ENCODE measurements around the gene KCND2.
"Not testable (repeated sequence)": the region's sequence is repeated elsewhere in the genome, so short reads cannot be mapped to it uniquely, and the experiment has no call there.

Gene KCND2

DNA sequence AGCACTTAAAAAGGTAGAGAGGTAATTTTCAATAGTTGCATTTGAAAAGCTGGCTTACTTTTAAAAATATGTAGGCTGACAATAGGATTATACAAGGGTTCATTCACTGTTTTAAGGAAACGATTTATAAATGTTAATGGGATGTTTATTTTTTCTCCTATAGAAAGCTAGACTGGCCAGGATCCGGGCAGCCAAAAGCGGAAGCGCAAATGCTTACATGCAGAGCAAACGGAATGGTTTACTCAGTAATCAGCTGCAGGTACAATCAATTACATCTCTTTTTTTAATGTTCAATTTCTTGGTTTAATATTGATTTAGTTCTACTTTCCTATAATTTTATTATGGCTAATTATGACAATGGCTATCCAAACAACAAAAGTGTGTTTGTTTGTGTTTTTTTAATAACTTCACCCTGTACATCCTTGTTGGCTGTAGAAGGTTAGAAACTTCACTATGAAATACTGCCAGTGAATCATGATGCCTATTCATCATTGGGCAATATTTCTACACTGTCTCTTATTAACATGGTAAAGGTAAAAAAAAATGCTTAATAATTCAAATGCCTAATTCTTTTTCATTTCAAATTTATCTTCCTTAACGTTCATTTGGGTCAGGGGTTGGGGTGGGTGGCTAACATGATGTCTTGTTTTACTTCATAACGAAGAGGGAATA lies 468.5 kb downstream of the KCND2 start:
- H3K27ac ChIP-seq (ENCODE audit: low read depth, low read length), result no peak overlapping the region
- no peak overlapping the region for H3K9ac ChIP-seq (ENCODE audit: low read length in 5 of 5)
- no peak overlapping the region for H3K4me3 ChIP-seq (ENCODE audit: low read depth in 1 of 5, low read length in 5 of 5)
- no peaks in the 10 kb centered on the region for H3K9me3 ChIP-seq (ENCODE audit: control insufficient read depth in 5 of 5, low read length in 5 of 5)
- H3K27me3 ChIP-seq (ENCODE audit: control insufficient read depth in 5 of 5, insufficient read depth in 4 of 5, low read length in 5 of 5), result no peaks in the 10 kb centered on the region
- H3K4me1 ChIP-seq (ENCODE audit: control insufficient read depth in 5 of 5, insufficient read depth in 5 of 5, low read length in 5 of 5), result peaks cover 0 to 9% (median 0%) of the 10 kb centered on the region in 5 donors
- H3K36me3 ChIP-seq (ENCODE audit: control insufficient read depth in 5 of 5, insufficient read depth in 5 of 5, low read length in 5 of 5), result peaks cover 0 to 5% (median 0%) of the 10 kb centered on the region in 5 donors

- Histone ChIP-seq H3K4me3 (ENCODE audit: low read depth in 1 of 5, low read length in 5 of 5) (no peak overlapping the region), H3K27me3 (ENCODE audit: control insufficient read depth in 5 of 5, insufficient read depth in 4 of 5, low read length in 5 of 5) (no peaks in the 10 kb centered on the region), H3K27ac (ENCODE audit: low read depth, low read length) (no peak overlapping the region), H3K9me3 (ENCODE audit: control insufficient read depth in 5 of 5, low read length in 5 of 5) (no peaks in the 10 kb centered on the region), H3K4me1 (ENCODE audit: control insufficient read depth in 5 of 5, insufficient read depth in 5 of 5, low read length in 5 of 5) (peaks cover 0 to 9% (median 0%) of the 10 kb centered on the region in 5 donors), H3K9ac (ENCODE audit: low read length in 5 of 5) (no peak overlapping the region), H3K36me3 (ENCODE audit: control insufficient read depth in 5 of 5, insufficient read depth in 5 of 5, low read length in 5 of 5) (peaks cover 0 to 5% (median 0%) of the 10 kb centered on the region in 5 donors)
These were observed 469.4 kb downstream of the KCND2 start for GRCh38 chr7:120742372-120742771.

GRCh38 chr7:120743128-120743527 lies 470.2 kb downstream of the KCND2 start:
- no peak overlapping the region for H3K9ac ChIP-seq (ENCODE audit: low read length in 5 of 5)
- H3K4me3 ChIP-seq (ENCODE audit: low read depth in 1 of 5, low read length in 5 of 5), result no peak overlapping the region
- peaks cover 0 to 5% (median 0%) of the 10 kb centered on the region in 5 donors for H3K36me3 ChIP-seq (ENCODE audit: control insufficient read depth in 5 of 5, insufficient read depth in 5 of 5, low read length in 5 of 5)
- H3K4me1 ChIP-seq (ENCODE audit: control insufficient read depth in 5 of 5, insufficient read depth in 5 of 5, low read length in 5 of 5), result peaks cover 0 to 9% (median 0%) of the 10 kb centered on the region in 5 donors
- H3K9me3 ChIP-seq (ENCODE audit: control insufficient read depth in 5 of 5, low read length in 5 of 5), result no peaks in the 10 kb centered on the region
- no peaks in the 10 kb centered on the region for H3K27me3 ChIP-seq (ENCODE audit: control insufficient read depth in 5 of 5, insufficient read depth in 4 of 5, low read length in 5 of 5)
- H3K27ac ChIP-seq (ENCODE audit: low read depth, low read length), result no peak overlapping the region

- H3K27me3 ChIP-seq (ENCODE audit: control insufficient read depth in 5 of 5, insufficient read depth in 4 of 5, low read length in 5 of 5), result no peaks in the 10 kb centered on the region
- no peak overlapping the region for H3K4me3 ChIP-seq (ENCODE audit: low read depth in 1 of 5, low read length in 5 of 5)
- no peak overlapping the region for H3K27ac ChIP-seq (ENCODE audit: low read depth, low read length)
- no peaks in the 10 kb centered on the region for H3K9me3 ChIP-seq (ENCODE audit: control insufficient read depth in 5 of 5, low read length in 5 of 5)
- H3K4me1 ChIP-seq (ENCODE audit: control insufficient read depth in 5 of 5, insufficient read depth in 5 of 5, low read length in 5 of 5), result no peaks in the 10 kb centered on the region
- no peaks in the 10 kb centered on the region for H3K36me3 ChIP-seq (ENCODE audit: control insufficient read depth in 5 of 5, insufficient read depth in 5 of 5, low read length in 5 of 5)
- H3K9ac ChIP-seq (ENCODE audit: low read length in 5 of 5), result no peak overlapping the region
These were observed 487.1 kb downstream of the KCND2 start for GRCh38 chr7:120760050-120760449.

GRCh38 chr7:120760851-120761250 lies 487.9 kb downstream of the KCND2 start:
- H3K27me3 ChIP-seq (ENCODE audit: control insufficient read depth in 5 of 5, insufficient read depth in 4 of 5, low read length in 5 of 5), result no peaks in the 10 kb centered on the region
- H3K4me3 ChIP-seq (ENCODE audit: low read depth in 1 of 5, low read length in 5 of 5), result no peak overlapping the region
- H3K9me3 ChIP-seq (ENCODE audit: control insufficient read depth in 5 of 5, low read length in 5 of 5), result no peaks in the 10 kb centered on the region
- no peak overlapping the region for H3K27ac ChIP-seq (ENCODE audit: low read depth, low read length)
- no peaks in the 10 kb centered on the region for H3K4me1 ChIP-seq (ENCODE audit: control insufficient read depth in 5 of 5, insufficient read depth in 5 of 5, low read length in 5 of 5)
- H3K36me3 ChIP-seq (ENCODE audit: control insufficient read depth in 5 of 5, insufficient read depth in 5 of 5, low read length in 5 of 5), result no peaks in the 10 kb centered on the region
- H3K9ac ChIP-seq (ENCODE audit: low read length in 5 of 5), result no peak overlapping the region

DNA sequence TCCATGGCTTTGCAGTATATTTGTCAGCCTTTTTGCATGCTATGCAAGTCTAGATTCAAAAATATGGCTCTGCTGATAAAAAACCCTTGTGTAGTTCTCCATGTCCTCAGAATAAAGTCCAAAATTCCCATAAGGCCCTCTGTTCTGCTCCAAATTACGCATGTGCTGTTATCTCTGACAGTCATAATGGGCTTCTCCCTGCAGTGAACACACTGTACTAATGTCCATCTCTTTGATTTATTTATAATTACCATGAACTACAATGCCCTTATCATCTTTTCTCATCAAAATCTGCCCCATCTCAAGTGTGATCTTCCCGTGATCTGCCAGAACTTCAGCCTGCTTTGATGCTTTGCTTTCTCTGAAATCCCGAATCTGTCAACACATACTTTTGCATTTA lies 497.2 kb downstream of the KCND2 start:
- H3K4me3 ChIP-seq (ENCODE audit: low read depth in 1 of 5, low read length in 5 of 5), result no peak overlapping the region
- no peak overlapping the region for H3K27ac ChIP-seq (ENCODE audit: low read depth, low read length)
- no peaks in the 10 kb centered on the region for H3K9me3 ChIP-seq (ENCODE audit: control insufficient read depth in 5 of 5, low read length in 5 of 5)
- H3K36me3 ChIP-seq (ENCODE audit: control insufficient read depth in 5 of 5, insufficient read depth in 5 of 5, low read length in 5 of 5), result no peaks in the 10 kb centered on the region
- no peaks in the 10 kb centered on the region for H3K4me1 ChIP-seq (ENCODE audit: control insufficient read depth in 5 of 5, insufficient read depth in 5 of 5, low read length in 5 of 5)
- no peaks in the 10 kb centered on the region for H3K27me3 ChIP-seq (ENCODE audit: control insufficient read depth in 5 of 5, insufficient read depth in 4 of 5, low read length in 5 of 5)
- no peak overlapping the region for H3K9ac ChIP-seq (ENCODE audit: low read length in 5 of 5)

GRCh38 chr7:120774481-120774880 lies 501.5 kb downstream of the KCND2 start:
- no peak overlapping the region for H3K4me3 ChIP-seq (ENCODE audit: low read depth in 1 of 5, low read length in 5 of 5)
- no peaks in the 10 kb centered on the region for H3K27me3 ChIP-seq (ENCODE audit: control insufficient read depth in 5 of 5, insufficient read depth in 4 of 5, low read length in 5 of 5)
- no peaks in the 10 kb centered on the region for H3K36me3 ChIP-seq (ENCODE audit: control insufficient read depth in 5 of 5, insufficient read depth in 5 of 5, low read length in 5 of 5)
- no peaks in the 10 kb centered on the region for H3K4me1 ChIP-seq (ENCODE audit: control insufficient read depth in 5 of 5, insufficient read depth in 5 of 5, low read length in 5 of 5)
- H3K27ac ChIP-seq (ENCODE audit: low read depth, low read length), result no peak overlapping the region
- H3K9ac ChIP-seq (ENCODE audit: low read length in 5 of 5), result no peak overlapping the region
- no peaks in the 10 kb centered on the region for H3K9me3 ChIP-seq (ENCODE audit: control insufficient read depth in 5 of 5, low read length in 5 of 5)

DNA sequence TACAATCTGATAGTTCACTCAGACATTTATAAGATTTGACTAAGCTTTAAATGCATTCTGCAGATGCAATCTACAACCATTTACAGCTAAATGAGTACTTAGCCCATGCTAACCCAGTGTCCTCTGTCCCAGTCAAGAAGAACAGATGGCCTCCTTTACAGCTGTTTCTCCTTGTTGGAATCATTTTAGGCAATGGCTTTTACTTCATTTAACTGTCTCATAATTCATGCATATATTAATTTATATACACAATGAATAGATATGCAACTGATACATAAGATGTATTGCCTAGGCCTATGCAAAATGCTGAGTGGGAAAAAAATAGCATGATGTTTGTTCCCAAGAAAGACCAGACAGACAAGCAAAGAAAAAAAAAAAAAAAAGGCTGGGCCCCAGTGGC lies 502.8 kb downstream of the KCND2 start:
- no peaks in the 10 kb centered on the region for H3K9me3 ChIP-seq (ENCODE audit: control insufficient read depth in 5 of 5, low read length in 5 of 5)
- H3K4me3 ChIP-seq (ENCODE audit: low read depth in 1 of 5, low read length in 5 of 5), result no peak overlapping the region
- H3K36me3 ChIP-seq (ENCODE audit: control insufficient read depth in 5 of 5, insufficient read depth in 5 of 5, low read length in 5 of 5), result no peaks in the 10 kb centered on the region
- H3K27me3 ChIP-seq (ENCODE audit: control insufficient read depth in 5 of 5, insufficient read depth in 4 of 5, low read length in 5 of 5), result no peaks in the 10 kb centered on the region
- H3K9ac ChIP-seq (ENCODE audit: low read length in 5 of 5), result no peak overlapping the region
- no peaks in the 10 kb centered on the region for H3K4me1 ChIP-seq (ENCODE audit: control insufficient read depth in 5 of 5, insufficient read depth in 5 of 5, low read length in 5 of 5)
- H3K27ac ChIP-seq (ENCODE audit: low read depth, low read length), result no peak overlapping the region

- H3K27me3 ChIP-seq (ENCODE audit: control insufficient read depth in 5 of 5, insufficient read depth in 4 of 5, low read length in 5 of 5); H3K9ac ChIP-seq (ENCODE audit: low read length in 5 of 5); H3K4me1 ChIP-seq (ENCODE audit: control insufficient read depth in 5 of 5, insufficient read depth in 5 of 5, low read length in 5 of 5); H3K4me3 ChIP-seq (ENCODE audit: low read depth in 1 of 5, low read length in 5 of 5); H3K36me3 ChIP-seq (ENCODE audit: control insufficient read depth in 5 of 5, insufficient read depth in 5 of 5, low read length in 5 of 5); H3K9me3 ChIP-seq (ENCODE audit: control insufficient read depth in 5 of 5, low read length in 5 of 5); H3K27ac ChIP-seq (ENCODE audit: low read depth, low read length): not testable (repeated sequence)
These were observed 506.1 kb downstream of the KCND2 start for GRCh38 chr7:120779078-120779477.

- not testable (repeated sequence) for H3K4me1 ChIP-seq (ENCODE audit: control insufficient read depth in 5 of 5, insufficient read depth in 5 of 5, low read length in 5 of 5); H3K9me3 ChIP-seq (ENCODE audit: control insufficient read depth in 5 of 5, low read length in 5 of 5); H3K4me3 ChIP-seq (ENCODE audit: low read depth in 1 of 5, low read length in 5 of 5); H3K36me3 ChIP-seq (ENCODE audit: control insufficient read depth in 5 of 5, insufficient read depth in 5 of 5, low read length in 5 of 5); H3K27me3 ChIP-seq (ENCODE audit: control insufficient read depth in 5 of 5, insufficient read depth in 4 of 5, low read length in 5 of 5); H3K27ac ChIP-seq (ENCODE audit: low read depth, low read length); H3K9ac ChIP-seq (ENCODE audit: low read length in 5 of 5)
These were observed 507.5 kb downstream of the KCND2 start for GRCh38 chr7:120780451-120780850.
